Suprapubic skin (tissue), 4 donors: ENCODE data around the gene KCNAB2. TPM values are rescaled to one million over a fixed set of nuclear protein-coding genes. Genes with fewer than 3 reads are reported as not detected.

Source experiments
- DNase-seq, 2 donors: peaks; one replicate each; pipeline ENCODE4 v3.0.0-alpha.2; 2019; ENCODE audit warnings: low spot score in 2 of 2
- H3K27ac ChIP-seq: fragments of 200-600 bp; sonication (generic); one replicate; pipeline ENCODE4 v1.5.1; 2019
- H3K27me3 ChIP-seq: fragments of 200-600 bp; sonication (generic); one replicate; pipeline ENCODE4 v1.5.1; 2019
- H3K36me3 ChIP-seq: fragments of 200-600 bp; sonication (generic); one replicate; pipeline ENCODE4 v1.5.1; 2019
- H3K4me1 ChIP-seq: fragments of 200-600 bp; sonication (generic); one replicate; pipeline ENCODE4 v1.5.1; 2019
- H3K4me3 ChIP-seq: fragments of 200-600 bp; sonication (generic); one replicate; pipeline ENCODE4 v1.5.1; 2019; ENCODE audit warnings: mild to moderate bottlenecking
- H3K9me3 ChIP-seq: fragments of 200-600 bp; sonication (generic); one replicate; pipeline ENCODE4 v1.5.1; 2019
- CTCF ChIP-seq, 2 donors: fragments of 200-600 bp in 1 of 2; fragments of 450-650 bp in 1 of 2; sonication (generic) in 1 of 2; IDR thresholded peaks; one replicate each; pipeline ENCODE4 v1.5.1; 2016 to 2019; ENCODE audit warnings: antibody characterized with exemption in 2 of 2, mild to moderate bottlenecking in 1 of 2, moderate library complexity in 1 of 2
- EP300 ChIP-seq: sonication (generic); formaldehyde crosslinking; IDR thresholded peaks from one replicate; pipeline ENCODE4 v1.6.1; 2017; ENCODE audit warnings: antibody characterized with exemption
- POLR2A ChIP-seq, 2 donors: fragments of 450-650 bp; IDR thresholded peaks; one replicate each; pipeline ENCODE4 v1.6.1; 2017; ENCODE audit warnings: antibody characterized with exemption in 2 of 2, mild to moderate bottlenecking in 2 of 2, moderate library complexity in 2 of 2
- POLR2AphosphoS5 ChIP-seq, 3 donors: sonication (generic); formaldehyde crosslinking; IDR thresholded peaks; one replicate each; pipeline ENCODE4 v1.6.1; 2017; ENCODE audit warnings: antibody characterized with exemption in 3 of 3
- WGBS: methylation state at CpG from one replicate; pipeline ENCODE4 v1.1.5; 2018; 5-methylcytosine and 5-hydroxymethylcytosine counted together
- total RNA-seq, 4 donors: library from RNA; depleted of rRNA; stranded (reverse); fragments of >200 nt; gene quantifications; one replicate each; pipeline ENCODE4 v1.1.0, GENCODE V29; 2016

KCNAB2 gene
- total RNA-seq, 4 donors from 2014 or later: 13.3 to 17.5 (median 16.2) TPM

GRCh38 chr1:6033986-6034749, 11.5 kb upstream of the KCNAB2 start:
- H3K4me1 ChIP-seq: no peaks in the 10 kb centered on the region
- DNase-seq: no peak
- WGBS: 51% methylated on average over 11 of the region's 21 CpGs
- no peaks in the 10 kb centered on the region for H3K27me3 ChIP-seq
- no peaks in the 10 kb centered on the region for H3K9me3 ChIP-seq
- no peaks in the 10 kb centered on the region for H3K36me3 ChIP-seq
- no peak overlapping the region for H3K27ac ChIP-seq
- no peak overlapping the region for H3K4me3 ChIP-seq
- peak in 1 of 2 donors; percentile 74 for TF ChIP-seq CTCF (IDR thresholded peaks at IDR 0.05)
- TF ChIP-seq POLR2A (IDR thresholded peaks at IDR 0.05): no peak
- TF ChIP-seq EP300: no peak

- no peaks in the 10 kb centered on the region for H3K36me3 ChIP-seq
- WGBS: 82% methylated on average over 10 of the region's 10 CpGs
- DNase-seq: no peak
- TF ChIP-seq POLR2AphosphoS5 (IDR thresholded peaks at IDR 0.05): no peak
- no peak for TF ChIP-seq EP300
- TF ChIP-seq CTCF (IDR thresholded peaks at IDR 0.05): no peak
- no peak for TF ChIP-seq POLR2A (IDR thresholded peaks at IDR 0.05)
- H3K27me3 ChIP-seq: no peaks in the 10 kb centered on the region
- no peaks in the 10 kb centered on the region for H3K9me3 ChIP-seq
- no peak overlapping the region for H3K27ac ChIP-seq
- no peaks in the 10 kb centered on the region for H3K4me1 ChIP-seq
- H3K4me3 ChIP-seq: no peak overlapping the region
These were observed 11.0 kb upstream of the KCNAB2 start for GRCh38 chr1:6034750-6035096.

GRCh38 chr1:6035303-6035702, 10.4 kb upstream of the KCNAB2 start:
- H3K27me3 ChIP-seq: no peaks in the 10 kb centered on the region
- no peak for DNase-seq
- H3K4me1 ChIP-seq: no peaks in the 10 kb centered on the region
- no peak overlapping the region for H3K27ac ChIP-seq
- WGBS: 68% methylated on average over 15 of the region's 15 CpGs
- H3K36me3 ChIP-seq: no peaks in the 10 kb centered on the region
- no peak overlapping the region for H3K4me3 ChIP-seq
- H3K9me3 ChIP-seq: no peaks in the 10 kb centered on the region
- no peak for TF ChIP-seq POLR2AphosphoS5 (IDR thresholded peaks at IDR 0.05)
- no peak for TF ChIP-seq CTCF (IDR thresholded peaks at IDR 0.05)
- no peak for TF ChIP-seq EP300
- no peak for TF ChIP-seq POLR2A (IDR thresholded peaks at IDR 0.05)

GRCh38 chr1:6035719-6036118, 10.0 kb upstream of the KCNAB2 start:
- 76% methylated on average over 12 of the region's 12 CpGs for WGBS
- Histone ChIP-seq H3K4me1 (no peaks in the 10 kb centered on the region), H3K4me3 (no peak overlapping the region), H3K27me3 (no peaks in the 10 kb centered on the region), H3K9me3 (no peaks in the 10 kb centered on the region), H3K36me3 (no peaks in the 10 kb centered on the region), H3K27ac (no peak overlapping the region)
- TF ChIP-seq EP300 (no peak), POLR2A (IDR thresholded peaks at IDR 0.05) (no peak), CTCF (IDR thresholded peaks at IDR 0.05) (no peak), POLR2AphosphoS5 (IDR thresholded peaks at IDR 0.05) (no peak)
- no peak for DNase-seq

- 48% methylated on average over 5 of the region's 9 CpGs for WGBS
- H3K27me3 ChIP-seq: no peaks in the 10 kb centered on the region
These were observed 8.3 kb upstream of the KCNAB2 start for GRCh38 chr1:6037338-6037762.

More at GRCh38 chr1:6037338-6037762, 8.3 kb upstream of the KCNAB2 start:
- no peak overlapping the region for H3K4me3 ChIP-seq
- H3K4me1 ChIP-seq: no peaks in the 10 kb centered on the region
- no peaks in the 10 kb centered on the region for H3K36me3 ChIP-seq
- H3K9me3 ChIP-seq: no peaks in the 10 kb centered on the region
- no peak for DNase-seq
- TF ChIP-seq CTCF (IDR thresholded peaks at IDR 0.05): no peak
- TF ChIP-seq POLR2A (IDR thresholded peaks at IDR 0.05): no peak
- TF ChIP-seq EP300: no peak
- TF ChIP-seq POLR2AphosphoS5 (IDR thresholded peaks at IDR 0.05): no peak
- H3K27ac ChIP-seq: no peak overlapping the region
